NCI-H69 (cell line): ENCODE data around the gene CDH6.

Source experiments
- DNase-seq: peaks from one replicate; lab custom pipeline; 2025; lab: John Stamatoyannopoulos, UW

Gene CDH6

DNA sequence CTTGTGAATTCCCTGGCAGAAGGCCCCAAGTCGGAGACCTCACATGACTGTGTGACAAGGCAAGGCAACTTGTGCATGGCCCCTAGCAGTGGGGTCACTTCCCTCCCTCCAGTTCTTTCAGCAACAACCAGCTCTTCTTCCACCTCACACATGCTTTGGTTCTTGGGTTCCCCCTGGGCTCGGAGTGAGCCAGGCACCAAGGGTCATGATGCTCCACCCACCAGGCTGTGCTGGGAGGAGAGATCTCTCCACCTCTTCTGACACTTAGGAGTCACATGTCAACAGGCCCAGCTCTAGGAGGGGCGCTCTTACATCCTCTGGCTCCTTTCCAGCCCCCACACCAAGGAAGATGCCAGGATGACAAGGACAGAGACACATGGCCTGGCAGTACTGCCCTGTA is 56.7 kb downstream of the CDH6 start:
- DNase-seq, result no peak

DNA sequence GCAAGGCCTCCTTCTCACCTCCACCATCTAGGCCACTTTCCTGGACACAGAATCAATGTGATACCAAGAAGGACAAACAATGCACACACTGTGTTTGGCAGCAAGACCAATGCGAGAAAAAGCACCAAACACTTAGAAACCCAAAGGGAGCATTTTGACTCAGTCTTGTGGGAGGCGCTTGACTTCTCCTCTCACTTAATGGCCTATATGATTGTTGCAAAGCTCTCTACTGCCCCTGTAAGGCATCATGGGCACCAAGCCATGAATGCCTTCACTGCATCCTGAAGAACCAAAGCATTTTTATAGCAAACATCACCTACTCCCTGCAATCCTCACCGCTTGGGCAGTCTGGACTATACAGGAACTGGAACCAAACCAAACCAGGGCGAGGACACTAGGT is 57.5 kb downstream of the CDH6 start:
- DNase-seq, result no peak

DNA sequence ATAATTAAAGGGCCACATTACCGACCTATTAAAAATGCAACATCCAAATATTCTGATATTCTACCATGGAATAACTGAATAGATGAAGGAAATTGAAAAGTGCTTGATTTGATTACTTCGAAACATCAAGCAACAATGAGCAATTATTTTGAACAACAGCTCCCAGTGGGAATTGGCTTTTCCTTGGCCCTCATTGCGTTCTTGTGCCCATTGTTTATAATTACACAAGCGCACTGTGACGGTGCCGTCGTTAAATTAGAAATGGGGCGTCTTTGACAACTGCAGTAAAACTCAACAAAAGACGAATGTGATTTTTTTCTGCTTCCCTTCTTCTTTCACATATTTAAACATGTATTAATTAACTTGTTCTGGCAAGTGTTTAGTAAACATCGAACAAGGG is 61.6 kb downstream of the CDH6 start:
- DNase-seq, result peak; percentile 52

DNA sequence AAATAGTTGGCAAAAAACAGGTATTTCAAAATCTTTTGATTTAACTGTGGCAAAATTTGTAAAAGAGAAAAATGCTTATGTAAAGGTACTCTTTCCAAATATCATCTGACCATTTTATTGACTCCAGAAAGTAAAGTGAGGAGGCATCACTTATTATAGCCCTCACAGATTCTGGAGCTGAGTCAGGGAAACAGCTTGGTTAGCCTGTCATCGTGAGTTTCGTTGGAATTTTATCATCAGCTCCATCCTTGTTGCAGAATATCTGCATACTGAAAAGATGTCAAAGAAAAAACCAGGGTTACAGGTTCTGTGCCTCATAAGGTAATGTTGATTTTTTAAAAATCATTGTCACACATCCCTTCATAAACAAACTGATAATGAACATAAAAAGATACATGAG is 74.8 kb downstream of the CDH6 start:
- no peak for DNase-seq

DNA sequence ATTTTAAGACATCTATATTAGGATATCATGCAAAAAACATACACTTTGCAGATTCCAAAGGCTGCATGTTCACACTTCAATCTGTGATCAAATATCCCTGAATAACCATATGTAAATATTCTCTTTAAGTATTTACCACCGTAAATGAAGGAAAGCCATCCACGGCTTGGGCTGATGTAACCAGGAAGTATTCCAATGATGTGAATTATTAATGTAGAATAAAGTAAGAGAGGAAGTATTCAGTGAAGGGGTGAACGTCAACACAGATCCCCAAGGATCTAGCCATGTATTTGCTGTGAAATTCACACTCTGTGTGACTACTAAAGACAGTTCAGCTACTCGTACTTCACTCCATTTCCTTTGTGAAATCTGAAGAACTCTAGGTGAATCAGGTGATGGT is 75.2 kb downstream of the CDH6 start:
- DNase-seq, result no peak

- DNase-seq, result no peak
Measured at GRCh38 chr5:31269259-31269658, 75.8 kb downstream of the CDH6 start.

- peak; percentile 62 for DNase-seq
Measured at GRCh38 chr5:31270396-31270795, 76.9 kb downstream of the CDH6 start.

GRCh38 chr5:31271567-31271966 is 78.1 kb downstream of the CDH6 start:
- no peak for DNase-seq

- no peak for DNase-seq
Measured at GRCh38 chr5:31273161-31273560, 79.7 kb downstream of the CDH6 start.

GRCh38 chr5:31273631-31274378 is 80.3 kb downstream of the CDH6 start:
- no peak for DNase-seq

DNA sequence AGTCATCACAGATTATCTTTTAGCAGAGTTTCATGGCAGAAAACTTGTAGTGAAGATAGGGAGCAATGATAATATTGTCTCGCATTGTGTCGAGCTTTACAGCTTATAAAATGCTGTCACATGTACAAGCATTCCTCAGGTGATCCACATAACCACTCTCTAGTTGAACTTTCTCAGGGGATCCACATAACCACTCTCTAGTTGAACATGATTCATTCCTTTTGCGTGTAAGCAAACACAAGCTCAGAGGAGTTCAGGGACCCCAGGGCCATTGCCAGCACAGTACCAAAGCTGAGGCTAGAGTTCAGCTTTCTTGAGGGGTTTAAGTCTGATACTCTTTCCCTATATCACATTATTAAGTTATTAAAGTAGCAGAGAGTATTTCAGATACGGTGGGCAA is 86.7 kb downstream of the CDH6 start:
- no peak for DNase-seq

DNA sequence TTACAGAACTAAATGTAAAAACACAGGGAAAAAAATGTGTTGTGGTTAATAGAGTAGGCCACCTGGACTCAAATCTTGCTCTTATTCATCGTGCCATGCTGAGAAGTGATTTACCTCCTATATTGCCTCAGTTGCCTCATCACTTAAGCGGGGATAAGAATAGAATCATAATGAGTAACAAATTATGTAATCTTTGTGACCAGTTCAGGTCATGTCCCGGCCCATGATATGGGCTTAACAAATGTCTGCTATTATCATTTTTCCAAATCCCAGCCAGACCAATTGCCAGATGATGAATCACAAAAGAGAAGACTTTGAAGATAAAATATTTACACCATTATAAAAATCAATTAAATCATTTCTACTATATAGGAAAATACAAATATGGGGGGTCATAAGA is 89.8 kb downstream of the CDH6 start:
- no peak for DNase-seq

GRCh38 chr5:31285025-31285424 is 91.5 kb downstream of the CDH6 start:
- DNase-seq, result no peak

- DNase-seq, result no peak
Measured at GRCh38 chr5:31287985-31288384, 94.5 kb downstream of the CDH6 start.

DNA sequence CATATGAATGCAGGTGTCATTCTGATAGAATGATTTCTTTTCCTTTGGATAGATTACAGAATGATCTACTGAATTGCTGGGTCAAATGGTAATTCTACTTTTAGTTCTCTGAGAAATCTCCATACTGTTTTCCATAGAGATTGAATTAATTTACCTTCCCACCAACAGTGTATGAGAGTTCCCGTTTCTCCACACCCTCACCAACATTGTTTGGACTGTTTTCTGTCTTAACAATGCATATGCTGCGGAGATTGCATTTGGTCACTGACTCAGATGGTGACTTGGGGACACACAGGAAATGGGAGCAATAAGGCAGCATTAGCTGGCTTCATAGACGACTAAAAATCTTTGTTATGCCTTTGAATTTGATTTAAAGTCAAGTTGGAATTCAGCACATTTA is 95.9 kb downstream of the CDH6 start:
- DNase-seq, result no peak

DNA sequence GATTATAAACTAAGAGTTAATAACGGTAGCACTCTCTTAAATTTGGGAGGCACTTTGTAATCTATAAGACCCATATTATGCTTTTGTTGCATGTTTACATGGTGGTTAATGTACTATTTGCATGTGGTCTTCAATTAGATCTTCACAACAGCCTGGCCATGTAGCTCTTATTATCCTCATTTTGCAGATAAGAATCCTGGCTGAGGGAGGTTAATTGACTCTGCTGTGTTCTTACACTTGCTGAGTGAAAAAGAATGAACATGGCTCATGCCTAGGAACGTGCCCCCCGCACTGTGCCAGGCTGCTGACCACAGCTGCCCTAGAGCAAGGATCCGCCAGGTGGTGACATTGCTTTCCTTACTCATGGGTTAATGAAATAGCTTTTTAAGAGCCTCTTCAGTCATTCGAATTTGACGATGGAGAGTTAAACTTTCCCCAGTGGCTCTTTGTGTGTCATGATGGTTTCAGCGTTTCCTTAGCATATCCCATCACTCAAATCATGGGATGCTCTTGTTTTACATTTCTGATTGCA is 97.9 kb downstream of the CDH6 start:
- DNase-seq, result peak; percentile 25

GRCh38 chr5:31300501-31300900 is 107.0 kb downstream of the CDH6 start:
- DNase-seq, result no peak

DNA sequence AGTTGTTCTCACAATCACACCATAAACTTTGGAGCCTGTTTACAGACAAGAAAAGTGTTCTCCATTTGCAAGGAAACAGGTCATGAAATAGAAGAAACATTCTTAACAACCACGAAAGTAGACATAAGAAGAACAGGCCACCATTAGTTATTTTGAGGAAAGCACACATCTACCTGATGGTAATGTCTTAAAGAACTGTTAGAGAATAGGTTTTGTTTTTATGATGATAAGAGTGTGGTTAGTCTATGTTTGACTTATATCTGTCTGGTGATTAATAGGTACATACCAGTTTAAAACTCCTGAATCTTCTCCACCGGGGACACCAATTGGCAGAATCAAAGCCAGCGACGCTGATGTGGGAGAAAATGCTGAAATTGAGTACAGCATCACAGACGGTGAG is 108.3 kb downstream of the CDH6 start:
- DNase-seq, result no peak

DNA sequence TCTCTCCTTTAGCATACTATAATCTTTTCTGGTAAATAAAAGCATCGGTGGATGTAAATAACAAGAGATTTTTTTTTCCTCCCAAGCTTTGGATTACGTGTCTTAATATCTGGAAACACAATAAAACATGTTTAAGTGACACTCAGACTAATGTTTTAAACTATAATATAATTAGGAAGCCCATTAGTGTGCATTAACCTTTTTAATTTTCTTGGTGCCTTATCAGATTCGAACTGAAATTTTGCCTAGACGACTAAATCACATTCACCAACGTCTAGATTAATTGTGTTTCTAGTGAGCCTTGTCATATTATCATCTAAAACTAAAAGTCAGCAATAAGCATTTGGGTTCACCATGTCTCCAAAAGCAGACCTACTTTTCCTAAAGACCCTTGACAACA is 110.2 kb downstream of the CDH6 start:
- DNase-seq, result no peak

GRCh38 chr5:31317665-31318064 is 124.2 kb downstream of the CDH6 start:
- no peak for DNase-seq

DNA sequence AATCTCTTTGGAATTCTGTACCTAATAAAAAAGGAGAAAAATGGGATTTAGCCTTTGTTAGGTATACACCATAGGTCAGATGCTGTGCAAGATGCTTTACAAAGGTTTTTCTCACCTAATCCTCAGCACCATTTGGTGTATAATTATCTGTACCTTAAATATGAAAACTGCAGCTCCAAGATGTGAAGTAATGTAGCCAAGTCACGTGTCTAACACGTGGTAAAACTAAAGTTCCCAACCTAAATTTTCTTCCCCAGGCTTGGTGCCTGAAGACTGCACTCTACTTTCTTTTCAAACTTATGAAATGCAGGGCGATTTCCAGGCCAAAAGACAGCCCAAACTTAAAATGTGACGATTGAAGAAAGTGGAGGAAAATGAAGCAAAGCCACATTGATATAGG is 125.8 kb downstream of the CDH6 start:
- no peak for DNase-seq

DNA sequence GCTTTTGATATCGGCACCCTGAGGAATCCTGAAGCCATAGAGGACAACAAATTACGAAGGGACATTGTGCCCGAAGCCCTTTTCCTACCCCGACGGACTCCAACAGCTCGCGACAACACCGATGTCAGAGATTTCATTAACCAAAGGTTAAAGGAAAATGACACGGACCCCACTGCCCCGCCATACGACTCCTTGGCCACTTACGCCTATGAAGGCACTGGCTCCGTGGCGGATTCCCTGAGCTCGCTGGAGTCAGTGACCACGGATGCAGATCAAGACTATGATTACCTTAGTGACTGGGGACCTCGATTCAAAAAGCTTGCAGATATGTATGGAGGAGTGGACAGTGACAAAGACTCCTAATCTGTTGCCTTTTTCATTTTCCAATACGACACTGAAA is 129.5 kb downstream of the CDH6 start:
- DNase-seq, result no peak

GRCh38 chr5:31324842-31325241 is 131.4 kb downstream of the CDH6 start:
- DNase-seq, result no peak

GRCh38 chr5:31328040-31328733 is 134.7 kb downstream of the CDH6 start:
- DNase-seq, result no peak
